GM19455 (cell line): ENCODE data around the gene TBC1D19.
"Not testable (repeated sequence)": the region's sequence is repeated elsewhere in the genome, so short reads cannot be mapped to it uniquely, and the experiment has no call there.

ENCODE experiments used
- ATAC-seq: cut with Tn5 transposase; IDR thresholded peaks from one replicate; pipeline ENCODE4 v1.9.1; 2021; ENCODE audit not compliant: unreplicated experiment

Gene TBC1D19

DNA sequence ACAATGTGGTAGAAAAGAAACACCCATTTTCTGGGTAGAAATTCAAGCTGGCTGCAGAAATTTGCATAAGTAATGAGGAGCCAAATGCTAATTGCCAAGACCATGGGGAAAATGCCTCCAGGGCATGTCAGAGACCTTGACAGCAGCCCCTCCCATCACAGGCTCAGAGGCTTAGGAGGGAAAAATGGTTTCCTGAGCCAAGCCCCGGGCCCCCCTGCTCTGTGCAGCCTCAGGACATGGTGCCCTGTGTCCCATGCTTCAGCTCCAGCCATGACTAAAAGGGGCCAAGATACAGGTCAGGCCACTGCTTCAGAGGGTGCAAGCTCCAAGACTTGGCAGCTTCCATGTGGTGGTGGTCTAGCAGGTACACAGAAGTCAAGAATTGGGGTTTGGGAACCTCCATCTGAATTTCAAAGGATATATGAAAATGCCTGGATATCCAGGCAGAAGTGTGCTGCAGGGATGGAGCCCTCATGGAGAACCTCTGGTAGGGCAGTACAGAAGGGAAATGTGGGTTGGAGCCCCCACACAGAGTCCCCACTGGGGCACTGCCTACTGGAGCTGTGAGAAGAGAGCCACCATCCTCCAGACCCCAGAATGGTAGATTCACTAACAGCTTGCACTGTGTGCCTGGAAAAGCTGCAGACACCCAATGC is 95.3 kb downstream of the TBC1D19 start:
- ATAC-seq, result not testable (repeated sequence)

- no peak for ATAC-seq
Measured at GRCh38 chr4:26682436-26682835, 98.6 kb downstream of the TBC1D19 start.

GRCh38 chr4:26685250-26685649 is 101.4 kb downstream of the TBC1D19 start:
- ATAC-seq, result no peak

DNA sequence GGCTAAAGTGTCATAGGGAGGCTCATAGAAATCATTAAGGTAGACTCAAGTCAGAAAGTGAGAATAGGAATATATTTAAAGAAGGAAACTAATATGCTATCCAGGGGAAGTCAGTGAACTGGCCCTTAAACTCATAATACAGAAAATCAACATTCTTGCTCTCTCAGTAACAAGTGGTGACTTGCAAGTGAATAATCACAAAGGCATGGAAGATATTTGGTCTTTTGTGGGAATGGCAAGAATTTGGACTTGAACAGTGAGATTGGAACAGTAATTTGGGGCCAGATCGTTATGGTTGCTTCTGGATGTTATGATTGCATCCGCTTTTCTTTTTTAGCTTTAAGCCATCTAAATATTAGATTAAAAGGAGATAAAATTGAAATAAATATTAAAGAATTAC is 103.8 kb downstream of the TBC1D19 start:
- ATAC-seq, result no peak

- no peak for ATAC-seq
Measured at GRCh38 chr4:26690506-26690905, 106.6 kb downstream of the TBC1D19 start.

DNA sequence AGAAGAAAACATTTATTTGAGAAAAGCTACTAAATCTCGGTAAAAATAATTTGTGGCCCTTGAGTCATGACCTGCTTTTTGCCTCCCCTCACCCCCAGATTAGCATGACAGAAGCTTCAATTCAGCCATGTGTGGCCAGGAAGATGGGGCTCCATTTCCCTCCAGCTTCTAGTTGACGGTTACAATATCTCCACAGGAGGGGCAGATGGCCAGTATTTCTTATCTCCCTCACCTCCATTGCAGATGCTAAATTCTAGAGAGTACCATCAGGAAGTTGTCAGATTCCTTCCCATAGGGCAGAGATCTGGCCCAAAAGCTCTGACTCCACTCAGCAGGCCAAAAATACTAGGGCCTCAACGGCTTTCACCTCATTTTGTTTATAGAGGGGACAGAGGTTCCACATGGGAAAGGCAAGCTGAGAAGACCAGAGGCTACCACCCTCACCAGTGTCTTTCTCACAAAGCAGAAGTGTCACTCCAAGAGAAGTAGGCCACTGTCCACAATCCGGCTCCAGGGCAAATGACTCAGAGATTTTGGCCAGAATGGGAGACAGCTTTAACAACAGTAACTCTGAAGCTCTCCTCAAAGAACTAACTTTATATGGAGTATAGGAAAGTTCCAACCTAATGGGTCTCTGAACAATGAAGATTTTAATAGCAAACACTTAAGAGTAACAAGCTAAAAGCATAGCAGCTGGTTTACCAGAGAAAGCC is 108.3 kb downstream of the TBC1D19 start:
- no peak for ATAC-seq

GRCh38 chr4:26694131-26694530 is 110.2 kb downstream of the TBC1D19 start:
- ATAC-seq, result not testable (repeated sequence)

GRCh38 chr4:26700110-26700509 is 116.2 kb downstream of the TBC1D19 start:
- no peak for ATAC-seq

- no peak for ATAC-seq
Measured at GRCh38 chr4:26701095-26701494, 117.2 kb downstream of the TBC1D19 start.

DNA sequence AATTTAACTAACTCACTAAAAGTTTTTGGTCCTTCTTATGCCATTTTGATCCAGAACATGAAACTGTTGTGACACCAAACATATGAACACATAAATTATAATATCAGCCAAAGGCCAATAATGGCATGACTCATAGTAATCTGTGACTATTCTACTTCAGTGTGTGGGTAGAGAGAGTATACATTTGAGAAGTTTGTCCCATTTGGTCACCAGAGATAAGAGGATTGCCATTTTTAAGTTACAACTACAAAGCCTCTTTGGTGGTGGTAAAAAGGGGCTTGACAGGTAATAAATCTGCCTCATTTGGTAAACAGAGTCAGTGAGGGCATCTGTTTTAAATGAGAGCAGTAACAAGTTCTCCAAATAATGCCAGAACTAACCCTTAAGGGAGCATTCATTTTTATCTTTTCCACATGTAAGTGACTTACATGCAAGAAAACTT is 117.9 kb downstream of the TBC1D19 start:
- ATAC-seq, result no peak

DNA sequence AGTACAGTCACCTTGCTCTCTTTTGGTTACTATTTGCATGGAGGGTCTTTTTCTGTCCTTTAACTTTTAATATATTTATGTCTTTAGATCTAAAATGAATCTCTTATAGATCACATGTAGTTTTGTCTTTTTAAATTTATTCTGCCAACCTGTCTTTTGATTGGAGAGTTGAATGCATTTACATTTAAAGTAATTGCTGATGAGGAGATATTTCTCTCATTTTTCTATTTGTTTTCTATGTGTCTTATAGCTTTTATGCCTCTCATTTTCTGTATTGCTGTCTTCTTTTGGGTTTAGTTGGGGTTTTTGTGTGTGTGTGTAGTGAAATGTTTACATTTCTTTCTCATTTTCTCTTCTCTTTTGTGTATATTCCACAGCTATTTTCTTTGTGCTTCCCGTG is 123.5 kb downstream of the TBC1D19 start:
- ATAC-seq, result no peak

GRCh38 chr4:26709246-26709645 is 125.4 kb downstream of the TBC1D19 start:
- no peak for ATAC-seq

- ATAC-seq, result no peak
Measured at GRCh38 chr4:26713563-26714151, 129.8 kb downstream of the TBC1D19 start.

- ATAC-seq, result no peak
Measured at GRCh38 chr4:26715636-26716242, 131.9 kb downstream of the TBC1D19 start.

- no peak for ATAC-seq
Measured at GRCh38 chr4:26717332-26717731, 133.4 kb downstream of the TBC1D19 start.

DNA sequence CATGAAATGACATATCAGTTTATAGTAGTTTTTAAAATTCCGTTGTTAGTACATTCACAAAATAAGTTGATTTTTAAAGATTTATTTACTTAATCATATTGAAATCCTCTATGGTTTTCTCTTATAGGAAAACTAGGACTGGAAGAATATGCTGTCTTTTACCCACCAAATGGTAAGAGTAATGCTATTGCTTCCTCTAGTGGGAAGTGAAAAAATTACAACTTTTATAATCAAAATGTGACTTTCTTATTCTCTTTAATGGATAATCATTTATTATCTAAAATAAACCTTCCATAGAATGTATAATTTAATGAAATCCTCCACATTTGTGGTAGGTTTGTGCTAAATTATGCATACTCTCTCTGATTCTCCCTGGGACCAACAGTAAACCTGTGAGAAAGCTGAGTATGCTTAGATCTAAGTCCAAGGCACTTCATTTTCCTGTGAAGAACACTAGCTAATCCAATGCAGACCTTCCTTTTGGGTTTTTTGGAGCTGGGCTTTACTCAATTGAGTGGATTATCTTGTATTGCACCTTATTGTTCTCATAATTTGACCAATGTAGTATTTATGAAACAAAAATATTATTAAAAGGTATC is 136.2 kb downstream of the TBC1D19 start:
- no peak for ATAC-seq

DNA sequence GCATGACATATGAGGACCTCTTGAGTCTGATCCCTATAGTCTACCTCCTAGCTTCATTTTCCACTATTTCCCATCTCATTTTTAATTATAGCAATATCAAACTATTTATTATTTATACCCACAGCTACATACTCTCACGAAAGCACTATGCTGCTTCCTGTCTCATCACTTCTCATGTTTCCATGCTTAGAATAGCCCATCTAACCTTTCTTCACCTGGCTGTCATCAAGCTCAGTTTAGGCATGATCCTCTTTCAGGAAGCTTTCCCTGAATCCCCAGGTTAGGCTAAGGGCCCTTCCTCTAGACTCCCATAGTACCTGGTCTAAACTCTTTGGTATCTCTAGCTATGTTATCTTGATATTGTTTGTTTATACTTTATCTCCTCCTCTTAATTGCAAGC is 137.8 kb downstream of the TBC1D19 start:
- no peak for ATAC-seq

DNA sequence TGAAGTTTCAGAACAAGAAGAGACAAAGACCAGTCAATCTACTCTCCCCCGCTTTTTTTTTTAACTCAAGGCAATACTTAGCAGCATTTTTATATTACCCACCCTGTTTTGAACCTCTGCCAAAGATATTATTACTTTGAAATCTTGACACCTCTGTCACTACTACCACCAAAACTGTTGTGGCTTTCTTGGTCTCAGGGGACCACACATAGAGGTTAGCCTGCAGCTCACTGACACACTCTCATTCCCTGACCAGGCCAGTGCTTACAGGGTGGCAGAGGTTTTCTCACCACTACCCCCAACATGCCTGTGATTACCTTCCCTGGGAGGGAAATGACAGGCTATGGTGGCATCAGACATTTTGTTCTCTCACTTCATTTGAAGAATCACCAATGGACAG is 139.3 kb downstream of the TBC1D19 start:
- peak; percentile 70 for ATAC-seq

GRCh38 chr4:26724534-26724933 is 140.7 kb downstream of the TBC1D19 start:
- ATAC-seq, result no peak

- ATAC-seq, result no peak
Measured at GRCh38 chr4:26726655-26727387, 142.9 kb downstream of the TBC1D19 start.

GRCh38 chr4:26727844-26728243 is 144.0 kb downstream of the TBC1D19 start:
- no peak for ATAC-seq
